ENCODE measurements around the gene CNTNAP4.

GRCh38 chr16:76571755-76572154 lies 294.6 kb downstream of the CNTNAP4 start:
- TF ChIP-seq POLR2A (IDR thresholded peaks at IDR 0.05; ENCODE audit: low read depth, low read length) (no peak), POLR2AphosphoS5 (IDR thresholded peaks at IDR 0.05; ENCODE audit: low read depth, low read length) (no peak)
